WTC11 (cell line): ENCODE data around the gene LRCH4.

ENCODE experiments used
- TF ChIP-seq, protein P1 (sequence below): fragments of 200-600 bp; IDR thresholded peaks from 2 replicates; pipeline ENCODE4 v1.8.0; 2022; ENCODE audit warnings: antibody characterized with exemption
- TF ChIP-seq, protein P2 (sequence below): sonication (generic); formaldehyde crosslinking; conservative IDR thresholded peaks from 2 replicates; pipeline ENCODE4 v1.8.1; 2022; ENCODE audit warnings: mild to moderate bottlenecking, missing genetic modification reagents
- TF ChIP-seq, protein P3 (sequence below): sonication (generic); formaldehyde crosslinking; IDR thresholded peaks from 2 replicates; pipeline ENCODE4 v1.8.0; 2022; ENCODE audit warnings: mild to moderate bottlenecking, missing genetic modification reagents

DNA sequence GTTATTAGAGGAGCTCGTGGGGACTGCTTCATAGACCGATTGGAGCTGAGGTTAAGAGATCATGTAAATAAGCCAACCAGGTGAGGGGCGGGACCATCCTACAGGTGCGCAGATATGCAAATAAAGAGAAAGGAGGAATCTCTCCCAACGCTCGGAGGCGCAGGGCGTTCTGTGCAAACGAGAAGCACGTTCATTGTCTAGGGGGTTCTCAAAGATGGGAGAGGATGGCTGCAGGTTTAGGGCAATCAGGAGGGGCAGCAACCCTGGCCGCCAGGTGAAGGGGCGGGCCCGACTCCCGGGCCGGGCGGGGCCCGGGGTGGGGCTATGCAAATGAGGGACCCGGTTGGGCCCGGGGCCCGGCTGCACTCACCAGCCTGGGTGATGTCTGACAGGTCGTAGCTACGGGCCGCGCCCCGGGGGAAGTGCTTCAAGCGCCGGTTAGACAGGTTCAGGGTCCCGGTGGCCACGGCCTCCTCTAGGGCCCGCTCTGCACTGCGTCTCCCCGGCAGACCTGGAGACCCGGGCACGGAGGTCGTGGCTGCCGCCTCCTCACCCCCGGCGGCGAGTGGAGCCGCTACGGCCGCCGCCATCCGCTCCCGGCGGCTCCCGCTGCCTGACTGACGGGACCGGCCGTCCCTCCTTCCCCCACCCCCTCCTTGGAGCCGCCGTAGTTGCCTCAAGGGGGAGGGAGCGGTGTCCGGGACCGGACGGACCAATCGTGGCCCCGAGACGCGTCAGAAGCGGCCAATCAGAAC is at the start of gene LRCH4:
- TF ChIP-seq, protein P1, sequence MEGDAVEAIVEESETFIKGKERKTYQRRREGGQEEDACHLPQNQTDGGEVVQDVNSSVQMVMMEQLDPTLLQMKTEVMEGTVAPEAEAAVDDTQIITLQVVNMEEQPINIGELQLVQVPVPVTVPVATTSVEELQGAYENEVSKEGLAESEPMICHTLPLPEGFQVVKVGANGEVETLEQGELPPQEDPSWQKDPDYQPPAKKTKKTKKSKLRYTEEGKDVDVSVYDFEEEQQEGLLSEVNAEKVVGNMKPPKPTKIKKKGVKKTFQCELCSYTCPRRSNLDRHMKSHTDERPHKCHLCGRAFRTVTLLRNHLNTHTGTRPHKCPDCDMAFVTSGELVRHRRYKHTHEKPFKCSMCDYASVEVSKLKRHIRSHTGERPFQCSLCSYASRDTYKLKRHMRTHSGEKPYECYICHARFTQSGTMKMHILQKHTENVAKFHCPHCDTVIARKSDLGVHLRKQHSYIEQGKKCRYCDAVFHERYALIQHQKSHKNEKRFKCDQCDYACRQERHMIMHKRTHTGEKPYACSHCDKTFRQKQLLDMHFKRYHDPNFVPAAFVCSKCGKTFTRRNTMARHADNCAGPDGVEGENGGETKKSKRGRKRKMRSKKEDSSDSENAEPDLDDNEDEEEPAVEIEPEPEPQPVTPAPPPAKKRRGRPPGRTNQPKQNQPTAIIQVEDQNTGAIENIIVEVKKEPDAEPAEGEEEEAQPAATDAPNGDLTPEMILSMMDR, result no peak
- TF ChIP-seq, protein P2, sequence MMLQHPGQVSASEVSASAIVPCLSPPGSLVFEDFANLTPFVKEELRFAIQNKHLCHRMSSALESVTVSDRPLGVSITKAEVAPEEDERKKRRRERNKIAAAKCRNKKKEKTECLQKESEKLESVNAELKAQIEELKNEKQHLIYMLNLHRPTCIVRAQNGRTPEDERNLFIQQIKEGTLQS (CRISPR knock-in tag), result no peak
- TF ChIP-seq, protein P3, sequence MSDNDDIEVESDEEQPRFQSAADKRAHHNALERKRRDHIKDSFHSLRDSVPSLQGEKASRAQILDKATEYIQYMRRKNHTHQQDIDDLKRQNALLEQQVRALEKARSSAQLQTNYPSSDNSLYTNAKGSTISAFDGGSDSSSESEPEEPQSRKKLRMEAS (CRISPR knock-in tag), result peak; percentile 74; the same call in 1 of the 2 replicates
